Stimulated activated CD4-positive, alpha-beta T cell treated with anti-CD3 and anti-CD28 coated beads, Interleukin-4, amount 100 ng/mL, for 1 hour (primary cell): ENCODE measurements around the gene ROR2.

Experiments
- DNase-seq: peaks from one replicate; pipeline ENCODE4 v3.0.0-alpha.2; 2020

ROR2 gene

GRCh38 chr9:91604451-91605179 is 345.4 kb downstream of the ROR2 start:
- DNase-seq, result no peak

GRCh38 chr9:91603932-91604331 is 346.1 kb downstream of the ROR2 start:
- DNase-seq, result no peak

- no peak for DNase-seq
Observed at GRCh38 chr9:91599564-91599963, 350.5 kb downstream of the ROR2 start.

GRCh38 chr9:91591627-91592026 is 358.4 kb downstream of the ROR2 start:
- DNase-seq, result no peak

- DNase-seq, result no peak
Observed at GRCh38 chr9:91589101-91589553, 360.9 kb downstream of the ROR2 start.

GRCh38 chr9:91586282-91586681 is 363.7 kb downstream of the ROR2 start:
- DNase-seq, result no peak

- no peak for DNase-seq
Observed at GRCh38 chr9:91583966-91584365, 366.1 kb downstream of the ROR2 start.

- DNase-seq, result no peak
Observed at GRCh38 chr9:91583161-91583875, 366.7 kb downstream of the ROR2 start.

- no peak for DNase-seq
Observed at GRCh38 chr9:91582181-91582580, 367.8 kb downstream of the ROR2 start.

- no peak for DNase-seq
Observed at GRCh38 chr9:91580136-91580535, 369.9 kb downstream of the ROR2 start.

GRCh38 chr9:91578911-91579310 is 371.1 kb downstream of the ROR2 start:
- DNase-seq, result no peak

GRCh38 chr9:91577633-91578061 is 372.4 kb downstream of the ROR2 start:
- DNase-seq, result no peak

GRCh38 chr9:91572811-91573210 is 377.2 kb downstream of the ROR2 start:
- no peak for DNase-seq

GRCh38 chr9:91572044-91572443 is 378.0 kb downstream of the ROR2 start:
- no peak for DNase-seq

- DNase-seq, result no peak
Observed at GRCh38 chr9:91571036-91571435, 379.0 kb downstream of the ROR2 start.

- no peak for DNase-seq
Observed at GRCh38 chr9:91567642-91568274, 382.3 kb downstream of the ROR2 start.

- no peak for DNase-seq
Observed at GRCh38 chr9:91564081-91564670, 385.9 kb downstream of the ROR2 start.

- DNase-seq, result no peak
Observed at GRCh38 chr9:91562416-91562815, 387.6 kb downstream of the ROR2 start.

- no peak for DNase-seq
Observed at GRCh38 chr9:91560301-91560700, 389.7 kb downstream of the ROR2 start.

GRCh38 chr9:91558879-91559278 is 391.1 kb downstream of the ROR2 start:
- DNase-seq, result no peak

GRCh38 chr9:91558395-91558794 is 391.6 kb downstream of the ROR2 start:
- no peak for DNase-seq

- DNase-seq, result no peak
Observed at GRCh38 chr9:91557327-91557726, 392.7 kb downstream of the ROR2 start.

GRCh38 chr9:91555132-91555531 is 394.9 kb downstream of the ROR2 start:
- no peak for DNase-seq

GRCh38 chr9:91549177-91549576 is 400.9 kb downstream of the ROR2 start:
- DNase-seq, result no peak
